IMR-90 (cell line): ENCODE data around the gene AUNIP. TPM values are rescaled to one million over a fixed set of nuclear protein-coding genes. Genes with fewer than 3 reads are reported as not detected.

ENCODE experiments used
- ATAC-seq: fragments of 200-7000 bp; cut with Tn5 transposase; 2 replicates; pipeline ENCODE4 v1.9.1; 2020; ENCODE audit warnings: low read depth, mild to moderate bottlenecking, moderate library complexity
- BruUV-seq: library from RNA; stranded (reverse); fragments of 400-500 nt; replicated peaks from 2 replicates; lab custom pipeline; 2021; lab: Mats Ljungman, UMichigan
- CTCF ChIA-PET: fragments of 300-600 bp; formaldehyde crosslinking; extraction: SDS; loops from one replicate; lab custom pipeline; 2021; ENCODE audit warnings: antibody characterized with exemption; lab: Yijun Ruan, JAX
- POLR2A ChIA-PET: fragments of 300-600 bp; sonication (Branson Sonifier 250); formaldehyde crosslinking; loops from one replicate; lab custom pipeline; 2022; ENCODE audit warnings: antibody characterized with exemption; ENCODE audit not compliant: unreplicated experiment; lab: Charles Lee
- DNase-seq: peaks from one replicate; pipeline ENCODE4 v3.0.0; 2013
- H2AFZ ChIP-seq: replicated peaks from 2 replicates; pipeline ENCODE3; 2013; ENCODE audit warnings: low read length, mild to moderate bottlenecking; ENCODE audit not compliant: poor library complexity
- H2AK5ac ChIP-seq: 2 replicates; pipeline ENCODE4 v1.6.1; 2013; ENCODE audit warnings: low read depth, low read length, inconsistent platforms
- H2AK9ac ChIP-seq: replicated peaks from 2 replicates; pipeline ENCODE3; 2013; ENCODE audit warnings: mild to moderate bottlenecking, low read depth, low read length, moderate library complexity; ENCODE audit not compliant: poor library complexity
- H2BK120ac ChIP-seq: 2 replicates; pipeline ENCODE4 v1.6.1; 2013; ENCODE audit warnings: low read depth, low read length, inconsistent platforms
- H2BK15ac ChIP-seq: 3 replicates; pipeline ENCODE4 v1.6.1; 2013; ENCODE audit warnings: low read depth, low read length, inconsistent platforms
- H2BK20ac ChIP-seq: 2 replicates; pipeline ENCODE4 v1.6.1; 2013; ENCODE audit warnings: low read depth, mild to moderate bottlenecking, inconsistent platforms, low read length, moderate library complexity
- H2BK5ac ChIP-seq: 2 replicates; pipeline ENCODE4 v1.6.1; 2013; ENCODE audit warnings: mild to moderate bottlenecking, low read depth, low read length, inconsistent platforms; ENCODE audit not compliant: poor library complexity, severe bottlenecking
- H3K14ac ChIP-seq: replicated peaks from 2 replicates; pipeline ENCODE4 v1.6.1; 2013; ENCODE audit warnings: low read depth, low read length, inconsistent platforms
- H3K18ac ChIP-seq: 2 replicates; pipeline ENCODE4 v1.6.1; 2013; ENCODE audit warnings: low read depth, low read length, control low read depth
- H3K23ac ChIP-seq: 2 replicates; pipeline ENCODE4 v1.6.1; 2013; ENCODE audit warnings: low read depth, low read length, inconsistent platforms
- H3K27ac ChIP-seq: 2 replicates; pipeline ENCODE4 v1.5.1; 2013; ENCODE audit warnings: mild to moderate bottlenecking, control low read depth, low read length; ENCODE audit not compliant: insufficient read depth
- H3K27me3 ChIP-seq: 2 replicates; pipeline ENCODE4 v1.6.1; 2013; ENCODE audit warnings: low read length; ENCODE audit not compliant: control insufficient read depth, insufficient read depth
- H3K36me3 ChIP-seq: 2 replicates; pipeline ENCODE4 v1.6.1; 2013; ENCODE audit warnings: low read length, mixed read lengths; ENCODE audit not compliant: control insufficient read depth, insufficient read depth
- H3K4ac ChIP-seq: 2 replicates; pipeline ENCODE4 v1.6.1; 2013; ENCODE audit warnings: low read depth, low read length, inconsistent platforms
- H3K4me1 ChIP-seq: 2 replicates; pipeline ENCODE4 v1.6.1; 2013; ENCODE audit warnings: low read length, mixed read lengths; ENCODE audit not compliant: control insufficient read depth, insufficient read depth
- H3K4me2 ChIP-seq: 2 replicates; pipeline ENCODE4 v1.6.1; 2013; ENCODE audit warnings: low read depth, mild to moderate bottlenecking, control low read depth, low read length, moderate library complexity
- H3K4me3 ChIP-seq: 2 replicates; pipeline ENCODE4 v1.5.1; 2013; ENCODE audit warnings: low read depth, mild to moderate bottlenecking, control low read depth, low read length, moderate library complexity; ENCODE audit not compliant: insufficient read depth
- H3K56ac ChIP-seq: 2 replicates; pipeline ENCODE4 v1.6.1; 2013; ENCODE audit warnings: low read length, inconsistent platforms; ENCODE audit not compliant: insufficient read depth; ENCODE audit errors: extremely low read depth
- H3K79me1 ChIP-seq, 2 experiments: 2 replicates each; pipeline ENCODE4 v1.6.1; 2013; ENCODE audit warnings: low read length in 2 of 2, inconsistent platforms in 1 of 2, low read depth in 1 of 2
- H3K9ac ChIP-seq: 2 replicates; pipeline ENCODE4 v1.6.1; 2013; ENCODE audit warnings: low read depth, low read length, control low read depth
- H3K9me1 ChIP-seq: 2 replicates; pipeline ENCODE4 v1.6.1; 2013; ENCODE audit warnings: low read length, inconsistent platforms; ENCODE audit not compliant: insufficient read depth
- H3K9me3 ChIP-seq: 2 replicates; pipeline ENCODE4 v1.6.1; 2013; ENCODE audit warnings: low read length; ENCODE audit not compliant: control insufficient read depth, insufficient read depth
- H4K20me1 ChIP-seq: 2 replicates; pipeline ENCODE4 v1.6.1; 2013; ENCODE audit warnings: low read length, inconsistent platforms; ENCODE audit not compliant: insufficient read depth
- H4K5ac ChIP-seq: 2 replicates; pipeline ENCODE4 v1.6.1; 2013; ENCODE audit warnings: mild to moderate bottlenecking, low read depth, low read length, control low read depth
- H4K8ac ChIP-seq, 2 experiments: 2 replicates each; pipeline ENCODE4 v1.6.1; 2013; ENCODE audit warnings: low read depth in 2 of 2, low read length in 2 of 2, control low read depth in 1 of 2, inconsistent platforms in 1 of 2
- H4K91ac ChIP-seq: 2 replicates; pipeline ENCODE4 v1.6.1; 2013; ENCODE audit warnings: low read depth, low read length, inconsistent platforms; ENCODE audit not compliant: insufficient read depth
- FOS ChIP-seq: fragments of 150-350 bp; IDR thresholded peaks from 2 replicates; pipeline ENCODE4 v1.6.1; 2016; ENCODE audit warnings: low read depth, low read length
- SMC3 ChIP-seq: fragments of 150-350 bp; IDR thresholded peaks from 2 replicates; pipeline ENCODE4 v1.6.1; 2016; ENCODE audit warnings: low read depth, mild to moderate bottlenecking, antibody characterized with exemption, low read length, moderate library complexity
- WGBS, 2 experiments: methylation state at CpG; one replicate each; pipeline versions ENCODE4 v1.1.5 to v1.1.7; 2013; ENCODE audit warnings: missing lambda C conversion rate in 2 of 2; ENCODE audit not compliant: insufficient read length in 1 of 2; ENCODE audit errors: extremely low coverage in 2 of 2; 5-methylcytosine and 5-hydroxymethylcytosine counted together
- dilution Hi-C: fragments of 300-500 bp; cut with HindIII; formaldehyde crosslinking; loops from one replicate; pipeline ENCODE4 v1.14.3; 2018; ENCODE audit warnings: low sequenced_read_pairs; ENCODE audit not compliant: unreplicated experiment
- in situ Hi-C: fragments of 300-500 bp; cut with MboI; formaldehyde crosslinking; loops from 3 replicates; pipeline ENCODE4 v1.14.3; 2019; ENCODE audit warnings: low sequenced_read_pairs, inconsistent platforms, mixed read lengths
- intact Hi-C: fragments of 100-400 bp; cut with micrococcal nuclease; formaldehyde crosslinking; loops from 2 replicates; pipeline ENCODE4 v1.10.0; 2022
- polyA plus RNA-seq, 3 experiments: library from polyadenylated mRNA; depleted of rRNA; stranded (reverse); fragments of >200 nt; gene quantifications; 2 replicates each; pipeline ENCODE4 v1.2.3, GENCODE V29; 2012; ENCODE audit warnings: low replicate concordance in 1 of 3
- total RNA-seq: library from RNA; depleted of rRNA; stranded (reverse); fragments of >200 nt; gene quantifications from 2 replicates; pipeline ENCODE4 v1.2.3, GENCODE V29; 2012

AUNIP gene
- total and polyA plus RNA-seq, 2 of the 4 experiments (the other 2 are of a cell fraction): 2.4 to 5.0 TPM

GRCh38 chr1:25875856-25876692 is 16.8 kb upstream of the AUNIP start:
- H4K91ac ChIP-seq: peak overlapping the region; percentile 72
- peak overlapping the region; percentile 71; the same call in 1 of the 2 replicates for H3K23ac ChIP-seq
- H3K27me3 ChIP-seq: no peaks in the 10 kb centered on the region
- TF ChIP-seq SMC3 (no peak), FOS (no peak)
- H3K9me3 ChIP-seq: no peaks in the 10 kb centered on the region
- BruUV-seq: no TSS peak
- peak overlapping the region; percentile 68; the same call in 1 of the 2 replicates for H3K18ac ChIP-seq
- ATAC-seq: peak; percentile 69
- H4K8ac ChIP-seq: peak overlapping the region; percentile 33 to 76; a peak in 3 of 4 replicates
- peak overlapping the region; percentile 96 for H2AFZ ChIP-seq
- in situ Hi-C loops (no loop called here), dilution Hi-C loops (no loop called here), intact Hi-C loops (no loop called here)
- peaks cover 5% of the 10 kb centered on the region; the same call in 1 of the 2 replicates for H3K9me1 ChIP-seq
- H3K4me2 ChIP-seq: peak overlapping the region; percentile 64
- H3K14ac ChIP-seq: peak overlapping the region; percentile 68
- CTCF ChIA-PET: interaction anchor here (1.3 kb wide), 1 partner anchor 121 kb away, joined by 4 read pairs; the partner anchor contains the start of gene PAFAH2
- H3K27ac ChIP-seq: peak overlapping the region; percentile 58
- H3K9ac ChIP-seq: peak overlapping the region; percentile 54
- H2BK5ac ChIP-seq: peak overlapping the region; percentile 14
- no peak for DNase-seq
- H3K4me3 ChIP-seq: peak overlapping the region; percentile 54
- peaks cover 35 to 36% of the 10 kb centered on the region in 2 experiments for H3K79me1 ChIP-seq
- 7% methylated on average over 13 of the region's 32 CpGs; no CpG with 5 or more reads in 1 of the 2 experiments for WGBS, 2 experiments
- H3K4ac ChIP-seq: peak overlapping the region; percentile 96
- H2AK5ac ChIP-seq: peak overlapping the region; percentile 86
- H3K56ac ChIP-seq: no peak overlapping the region
- 0 out of 2 replicates have a peak, but pooled peaks cover 3% of the 10 kb centered on the region for H4K20me1 ChIP-seq
- H2BK15ac ChIP-seq: no peak overlapping the region; the same call in 2 of the 3 replicates
- H4K5ac ChIP-seq: peak overlapping the region; percentile 96
- H2BK20ac ChIP-seq: 0 out of 2 replicates have a peak overlapping the region, but pooled peaks have one; percentile 36
- peak overlapping the region; percentile 93 for H2AK9ac ChIP-seq
- H3K36me3 ChIP-seq: no peaks in the 10 kb centered on the region
- H2BK120ac ChIP-seq: peak overlapping the region; percentile 63
- POLR2A ChIA-PET: interaction anchor here (0.9 kb wide), 1 partner anchor 16 kb away, joined by 4 read pairs; no protein-coding TSS in a partner anchor
- H3K4me1 ChIP-seq: peaks cover 18% of the 10 kb centered on the region
